ENCODE results near the gene TBATA. TPM values are rescaled to one million over a fixed set of nuclear protein-coding genes. Genes with fewer than 3 reads are reported as not detected.

The TBATA gene
- total RNA-seq, 1 experiment from 2014 or later, result not detected

DNA sequence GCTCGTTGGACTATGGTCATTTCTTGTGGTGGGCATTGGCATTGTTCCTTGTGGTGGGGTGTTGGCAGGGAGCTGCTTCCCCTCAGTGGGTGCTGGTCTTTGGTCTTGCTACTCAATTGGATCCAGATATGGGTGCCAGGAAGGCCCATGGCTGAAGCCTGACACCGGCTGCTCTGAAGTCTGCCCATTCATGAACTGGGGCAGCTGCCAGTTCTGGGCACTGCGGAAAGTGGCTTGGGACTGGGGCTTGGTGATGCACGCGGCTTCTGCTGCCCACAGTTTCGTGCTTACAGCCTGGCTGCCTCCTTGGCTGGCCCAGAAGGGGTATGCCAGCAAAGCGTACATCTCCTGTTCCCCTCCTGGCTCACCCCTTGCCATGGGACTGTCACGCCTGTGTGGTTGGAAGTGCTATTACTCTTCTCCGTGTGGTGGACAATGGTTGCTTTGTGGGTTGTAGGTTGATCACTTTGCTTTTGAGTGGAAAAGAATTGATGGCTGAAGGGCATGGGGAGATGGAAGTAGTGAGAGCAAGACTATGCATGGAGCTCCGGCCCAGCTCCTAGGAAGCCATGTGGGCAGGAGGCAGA is 58.2 kb downstream of the TBATA start:
- CTCF ChIA-PET, result no interaction called here

DNA sequence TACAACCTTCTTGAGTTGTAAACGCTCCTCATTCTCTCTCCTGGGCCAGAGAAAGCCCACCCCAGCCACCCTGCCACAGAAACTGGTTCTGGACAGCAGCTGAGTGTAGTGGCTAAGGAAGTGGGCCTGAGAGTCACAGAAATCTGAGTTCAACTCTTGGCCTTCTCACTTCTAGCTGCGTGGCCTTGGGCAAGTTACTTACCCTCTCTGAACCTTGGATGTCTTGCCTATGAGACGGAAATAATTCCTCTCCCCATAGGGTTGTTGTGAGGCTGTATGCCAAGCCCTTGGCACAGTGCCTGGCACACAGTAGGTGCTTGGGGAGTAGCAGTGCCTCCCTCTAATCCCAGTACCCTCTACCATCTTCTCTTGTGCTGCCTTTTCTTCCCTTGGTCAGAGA is 61.4 kb downstream of the TBATA start:
- no peaks in the 10 kb centered on the region for H3K4me1 Mint-ChIP-seq (ENCODE audit: low read depth, unreplicated experiment)
- DNase-seq, result no peak
- CTCF ChIA-PET, result no interaction called here
- BruUV-seq (replicated peaks), result no TSS peak
- peaks cover 74% of the 10 kb centered on the region for H3K27me3 Mint-ChIP-seq (ENCODE audit: unreplicated experiment)
- H3K9me3 Mint-ChIP-seq (ENCODE audit: low read depth, unreplicated experiment), result no peaks in the 10 kb centered on the region
- H3K4me3 Mint-ChIP-seq (ENCODE audit: low read depth, unreplicated experiment), result no peak overlapping the region
- H3K27ac Mint-ChIP-seq (ENCODE audit: unreplicated experiment), result no peak overlapping the region
- H3K36me3 Mint-ChIP-seq (ENCODE audit: insufficient read depth, unreplicated experiment), result no peaks in the 10 kb centered on the region
- intact Hi-C loops (cut with micrococcal nuclease; ENCODE audit: unreplicated experiment), result no loop called here
- TF ChIP-seq, protein P1, sequence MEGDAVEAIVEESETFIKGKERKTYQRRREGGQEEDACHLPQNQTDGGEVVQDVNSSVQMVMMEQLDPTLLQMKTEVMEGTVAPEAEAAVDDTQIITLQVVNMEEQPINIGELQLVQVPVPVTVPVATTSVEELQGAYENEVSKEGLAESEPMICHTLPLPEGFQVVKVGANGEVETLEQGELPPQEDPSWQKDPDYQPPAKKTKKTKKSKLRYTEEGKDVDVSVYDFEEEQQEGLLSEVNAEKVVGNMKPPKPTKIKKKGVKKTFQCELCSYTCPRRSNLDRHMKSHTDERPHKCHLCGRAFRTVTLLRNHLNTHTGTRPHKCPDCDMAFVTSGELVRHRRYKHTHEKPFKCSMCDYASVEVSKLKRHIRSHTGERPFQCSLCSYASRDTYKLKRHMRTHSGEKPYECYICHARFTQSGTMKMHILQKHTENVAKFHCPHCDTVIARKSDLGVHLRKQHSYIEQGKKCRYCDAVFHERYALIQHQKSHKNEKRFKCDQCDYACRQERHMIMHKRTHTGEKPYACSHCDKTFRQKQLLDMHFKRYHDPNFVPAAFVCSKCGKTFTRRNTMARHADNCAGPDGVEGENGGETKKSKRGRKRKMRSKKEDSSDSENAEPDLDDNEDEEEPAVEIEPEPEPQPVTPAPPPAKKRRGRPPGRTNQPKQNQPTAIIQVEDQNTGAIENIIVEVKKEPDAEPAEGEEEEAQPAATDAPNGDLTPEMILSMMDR (IDR thresholded peaks at IDR 0.05; ENCODE audit: unreplicated experiment), result no peak

More for the DNA sequence above, 58.2 kb downstream of the TBATA start:
- no TSS peak for BruUV-seq (replicated peaks)
- no peak for DNase-seq
- Mint-ChIP-seq H3K27me3 (ENCODE audit: unreplicated experiment) (peaks cover 94% of the 10 kb centered on the region), H3K4me3 (ENCODE audit: low read depth, unreplicated experiment) (no peak overlapping the region), H3K9me3 (ENCODE audit: low read depth, unreplicated experiment) (no peaks in the 10 kb centered on the region), H3K27ac (ENCODE audit: unreplicated experiment) (no peak overlapping the region), H3K36me3 (ENCODE audit: insufficient read depth, unreplicated experiment) (no peaks in the 10 kb centered on the region), H3K4me1 (ENCODE audit: low read depth, unreplicated experiment) (no peaks in the 10 kb centered on the region)
- intact Hi-C loops (cut with micrococcal nuclease; ENCODE audit: unreplicated experiment), result no loop called here
- TF ChIP-seq, protein P1 (IDR thresholded peaks at IDR 0.05; ENCODE audit: unreplicated experiment), result no peak

DNA sequence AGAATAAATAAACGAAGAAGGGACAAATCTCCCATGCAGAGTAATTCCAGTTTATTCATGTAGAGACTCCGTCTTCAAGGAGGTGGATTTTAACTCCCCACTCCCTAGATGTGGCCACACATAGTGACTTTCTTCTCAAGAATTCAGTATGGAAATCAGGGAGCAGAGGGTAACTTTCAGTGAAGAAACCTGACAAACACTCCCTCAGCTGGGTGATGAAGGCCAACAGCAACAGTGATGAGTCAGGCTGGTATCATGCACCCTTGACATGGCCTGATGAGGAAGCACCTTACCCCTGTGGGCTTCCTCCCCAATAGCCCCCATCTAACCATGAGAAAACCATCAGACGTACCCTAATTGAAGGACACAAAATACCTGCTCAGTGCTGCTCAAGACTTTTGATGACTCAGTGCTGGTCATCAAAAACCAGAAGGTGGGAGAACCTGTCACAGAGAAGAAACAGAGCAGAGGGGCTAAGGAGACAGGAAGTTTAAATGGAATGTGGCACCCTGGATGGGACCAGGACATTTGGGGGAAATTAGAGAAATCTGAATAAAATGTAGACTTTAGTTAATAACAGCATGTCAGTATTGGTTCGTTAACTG is 62.3 kb downstream of the TBATA start:
- Mint-ChIP-seq H3K4me1 (ENCODE audit: low read depth, unreplicated experiment) (no peaks in the 10 kb centered on the region), H3K4me3 (ENCODE audit: low read depth, unreplicated experiment) (no peak overlapping the region), H3K27ac (ENCODE audit: unreplicated experiment) (no peak overlapping the region), H3K27me3 (ENCODE audit: unreplicated experiment) (peaks cover 66% of the 10 kb centered on the region), H3K36me3 (ENCODE audit: insufficient read depth, unreplicated experiment) (no peaks in the 10 kb centered on the region), H3K9me3 (ENCODE audit: low read depth, unreplicated experiment) (no peaks in the 10 kb centered on the region)
- TF ChIP-seq, protein P1 (IDR thresholded peaks at IDR 0.05; ENCODE audit: unreplicated experiment), result no peak
- no TSS peak for BruUV-seq (replicated peaks)
- CTCF ChIA-PET, result no interaction called here
- intact Hi-C loops (cut with micrococcal nuclease; ENCODE audit: unreplicated experiment), result no loop called here
- DNase-seq, result no peak

Other genes with a start within 250 kb of the TBATA start
- not detected in 2 replicates for gene PRF1, start 182.6 kb downstream of the TBATA start, total RNA-seq (2022)
- gene ADAMTS14, start 112.9 kb downstream of the TBATA start, total RNA-seq (2022), result 0.12 and 0.14 TPM in 2 replicates
- gene SGPL1, start 30.6 kb upstream of the TBATA start, total RNA-seq (2022), result 75.8 and 84.6 TPM in 2 replicates
- 193 and 205 TPM in 2 replicates for gene PCBD1, start 103.2 kb upstream of the TBATA start, total RNA-seq (2022)

Data from Calu3 (cell line).